PFSK-1 (cell line): ENCODE measurements around the gene FAM124B.

Source experiments
- FOXP2 ChIP-seq: optimal IDR thresholded peaks from 2 replicates; pipeline ENCODE3; 2011; ENCODE audit warnings: borderline replicate concordance, control low read depth, inconsistent platforms; ENCODE audit not compliant: insufficient read depth; ENCODE audit errors: extremely low read length, extremely low read depth
- POLR2AphosphoS5 ChIP-seq: IDR thresholded peaks from 2 replicates; pipeline ENCODE4 v1.6.1; 2012; ENCODE audit warnings: low read depth, mild to moderate bottlenecking, control low read depth, low read length, moderate library complexity
- REST ChIP-seq, 2 experiments: IDR thresholded peaks; 2 replicates each; pipeline versions ENCODE4 v1.6.1 to v1.8.0; 2011 to 2012; ENCODE audit warnings: low read depth in 2 of 2, low read length in 2 of 2, control low read depth in 1 of 2, inconsistent platforms in 1 of 2, mild to moderate bottlenecking in 1 of 2, moderate library complexity in 1 of 2; ENCODE audit not compliant: insufficient read depth in 1 of 2
- SIN3A ChIP-seq: IDR thresholded peaks from 2 replicates; pipeline ENCODE4 v1.6.1; 2012; ENCODE audit warnings: mild to moderate bottlenecking, low read length, moderate library complexity, borderline replicate concordance; ENCODE audit not compliant: insufficient read depth
- TAF1 ChIP-seq: IDR thresholded peaks from 2 replicates; pipeline ENCODE4 v1.6.1; 2012; ENCODE audit warnings: low read length, control low read depth, borderline replicate concordance; ENCODE audit not compliant: insufficient read depth

FAM124B gene

GRCh38 chr2:224382973-224383555 is 18.8 kb downstream of the FAM124B start:
- TF ChIP-seq TAF1: no peak
- no peak for TF ChIP-seq SIN3A
- TF ChIP-seq FOXP2: no peak
- TF ChIP-seq REST (IDR thresholded peaks at IDR 0.05; ENCODE audit: insufficient read depth in 1 of 2, low read depth in 2 of 2, low read length in 2 of 2): no peak
- no peak for TF ChIP-seq POLR2AphosphoS5

- TF ChIP-seq FOXP2 (no peak), TAF1 (no peak), SIN3A (no peak), POLR2AphosphoS5 (no peak), REST (IDR thresholded peaks at IDR 0.05; ENCODE audit: insufficient read depth in 1 of 2, low read depth in 2 of 2, low read length in 2 of 2) (no peak)
Observed at GRCh38 chr2:224381521-224382279, 20.2 kb downstream of the FAM124B start.

- no peak for TF ChIP-seq SIN3A
- no peak for TF ChIP-seq POLR2AphosphoS5
- no peak for TF ChIP-seq REST (IDR thresholded peaks at IDR 0.05; ENCODE audit: insufficient read depth in 1 of 2, low read depth in 2 of 2, low read length in 2 of 2)
- TF ChIP-seq FOXP2: no peak
- no peak for TF ChIP-seq TAF1
Observed at GRCh38 chr2:224379986-224380385, 21.9 kb downstream of the FAM124B start.

DNA sequence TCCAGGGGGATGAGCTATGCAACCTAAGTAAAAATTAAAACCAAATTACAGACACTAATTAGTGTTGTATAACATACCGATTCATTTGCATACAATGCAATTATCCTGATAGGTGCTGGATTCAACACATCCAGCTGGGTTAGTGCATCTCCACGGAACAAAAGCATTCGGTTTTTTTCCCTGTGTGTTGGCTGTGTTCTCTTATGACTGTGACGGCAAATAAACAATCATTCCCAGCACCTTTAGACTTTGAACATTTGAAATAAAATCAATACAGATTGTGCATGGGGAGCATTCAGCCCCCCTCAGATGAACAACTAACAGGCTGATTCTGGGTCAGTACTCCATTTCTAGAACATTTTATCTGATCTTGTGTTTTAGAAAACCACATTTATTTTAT is 22.7 kb downstream of the FAM124B start:
- TF ChIP-seq FOXP2 (no peak), SIN3A (no peak), REST (IDR thresholded peaks at IDR 0.05; ENCODE audit: insufficient read depth in 1 of 2, low read depth in 2 of 2, low read length in 2 of 2) (no peak), POLR2AphosphoS5 (no peak), TAF1 (no peak)
